Neutrophil (primary cell): ENCODE results near the gene SLC2A5.

Experiments
- H3K27ac ChIP-seq: fragments of 200-600 bp; sonication (generic); 2 replicates; pipeline ENCODE4 v1.5.1; 2016; ENCODE audit warnings: mild to moderate bottlenecking, moderate library complexity
- H3K27me3 ChIP-seq: fragments of 200-600 bp; sonication (generic); 2 replicates; pipeline ENCODE4 v1.6.0; 2016; ENCODE audit warnings: mild to moderate bottlenecking
- H3K36me3 ChIP-seq: fragments of 200-600 bp; sonication (generic); 2 replicates; pipeline ENCODE4 v1.5.1; 2017
- H3K4me1 ChIP-seq, 2 experiments: fragments of 200-600 bp in 1 of 2; sonication (generic) in 1 of 2; 1 replicate in 1 of 2; 2 replicates in 1 of 2; pipeline versions ENCODE4 v1.5.1 to v1.6.1; 2013 to 2016; ENCODE audit warnings: low read depth in 1 of 2, low read length in 1 of 2, mild to moderate bottlenecking in 1 of 2, moderate library complexity in 1 of 2; ENCODE audit not compliant: control insufficient read depth in 1 of 2, insufficient read depth in 1 of 2
- H3K4me3 ChIP-seq, 2 experiments: fragments of 200-600 bp in 1 of 2; sonication (generic) in 1 of 2; 1 replicate in 1 of 2; 2 replicates in 1 of 2; pipeline ENCODE4 v1.5.1; 2013 to 2016; ENCODE audit warnings: low read depth in 1 of 2, low read length in 1 of 2, mild to moderate bottlenecking in 1 of 2, moderate library complexity in 1 of 2
- H3K9me3 ChIP-seq: fragments of 200-600 bp; sonication (generic); 2 replicates; pipeline ENCODE4 v1.5.1; 2016
- CTCF ChIP-seq: fragments of 200-600 bp; sonication (generic); IDR thresholded peaks from 2 replicates; pipeline ENCODE4 v1.5.1; 2016; ENCODE audit warnings: antibody characterized with exemption

SLC2A5 gene

DNA sequence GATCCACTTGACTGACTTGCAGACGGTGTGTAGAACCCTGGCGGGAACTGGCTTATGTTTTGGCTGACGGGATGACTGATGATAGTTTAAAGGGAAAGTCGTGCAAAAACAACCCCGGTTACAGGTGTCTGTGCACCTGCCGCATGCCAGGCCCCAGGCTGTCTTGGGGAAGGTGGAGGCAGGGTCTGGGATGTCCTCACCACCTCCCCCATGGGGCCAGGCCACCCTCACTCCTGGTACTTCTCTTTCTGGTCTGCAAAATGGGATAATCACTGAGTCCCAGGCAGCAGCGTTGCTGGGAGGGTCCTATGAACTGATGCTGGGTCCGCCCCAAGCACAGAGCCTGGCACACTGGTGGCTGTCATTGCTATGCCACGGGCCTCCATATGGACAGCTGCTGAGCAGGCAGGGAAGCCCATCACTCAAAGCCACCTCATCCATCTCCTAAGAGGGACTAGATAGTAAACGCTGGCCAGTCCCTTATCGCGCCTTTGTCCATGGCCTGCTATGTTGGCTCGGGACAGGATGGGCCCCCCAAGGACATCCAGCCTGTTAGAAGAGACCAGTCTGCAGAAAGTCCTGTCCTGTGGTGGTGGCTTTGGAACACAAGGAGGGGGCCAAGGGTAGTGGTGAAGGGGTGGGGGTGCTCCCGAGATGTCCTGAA lies 28.2 kb downstream of the SLC2A5 start:
- H3K27ac ChIP-seq: no peak overlapping the region
- H3K4me1 ChIP-seq: no peaks in the 10 kb centered on the region
- H3K36me3 ChIP-seq: peaks cover 75% of the 10 kb centered on the region
- H3K4me3 ChIP-seq: no peak overlapping the region
- no peak for TF ChIP-seq CTCF
- H3K27me3 ChIP-seq: no peaks in the 10 kb centered on the region
- no peaks in the 10 kb centered on the region for H3K9me3 ChIP-seq

DNA sequence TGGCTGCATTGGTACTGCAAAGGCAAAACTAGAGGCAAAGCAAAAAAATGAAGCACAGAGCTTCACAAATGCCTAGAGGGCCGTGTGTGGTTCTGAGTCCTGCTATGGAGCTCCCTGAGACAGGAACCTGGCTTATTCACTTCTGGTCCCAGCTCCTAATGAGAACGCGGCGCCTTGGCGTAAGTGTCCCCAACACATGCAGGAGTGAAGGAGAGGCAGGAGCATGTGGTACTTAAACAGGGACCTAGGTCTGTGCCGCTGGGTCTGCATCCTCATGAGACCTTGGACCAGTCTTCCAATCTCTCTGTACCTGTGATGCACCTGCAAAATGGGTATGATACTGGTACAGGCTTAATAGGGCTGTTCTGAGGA lies 28.8 kb downstream of the SLC2A5 start:
- no peak overlapping the region for H3K27ac ChIP-seq
- no peak overlapping the region for H3K4me3 ChIP-seq
- no peaks in the 10 kb centered on the region for H3K27me3 ChIP-seq
- H3K36me3 ChIP-seq: peaks cover 70% of the 10 kb centered on the region
- TF ChIP-seq CTCF: no peak
- H3K4me1 ChIP-seq: no peaks in the 10 kb centered on the region
- H3K9me3 ChIP-seq: no peaks in the 10 kb centered on the region

GRCh38 chr1:9039761-9040658 lies 29.4 kb downstream of the SLC2A5 start:
- peaks cover 70% of the 10 kb centered on the region for H3K36me3 ChIP-seq
- no peak for TF ChIP-seq CTCF
- peaks cover 3% of the 10 kb centered on the region for H3K9me3 ChIP-seq
- no peak overlapping the region for H3K4me3 ChIP-seq
- no peaks in the 10 kb centered on the region for H3K4me1 ChIP-seq
- H3K27me3 ChIP-seq: no peaks in the 10 kb centered on the region
- no peak overlapping the region for H3K27ac ChIP-seq

DNA sequence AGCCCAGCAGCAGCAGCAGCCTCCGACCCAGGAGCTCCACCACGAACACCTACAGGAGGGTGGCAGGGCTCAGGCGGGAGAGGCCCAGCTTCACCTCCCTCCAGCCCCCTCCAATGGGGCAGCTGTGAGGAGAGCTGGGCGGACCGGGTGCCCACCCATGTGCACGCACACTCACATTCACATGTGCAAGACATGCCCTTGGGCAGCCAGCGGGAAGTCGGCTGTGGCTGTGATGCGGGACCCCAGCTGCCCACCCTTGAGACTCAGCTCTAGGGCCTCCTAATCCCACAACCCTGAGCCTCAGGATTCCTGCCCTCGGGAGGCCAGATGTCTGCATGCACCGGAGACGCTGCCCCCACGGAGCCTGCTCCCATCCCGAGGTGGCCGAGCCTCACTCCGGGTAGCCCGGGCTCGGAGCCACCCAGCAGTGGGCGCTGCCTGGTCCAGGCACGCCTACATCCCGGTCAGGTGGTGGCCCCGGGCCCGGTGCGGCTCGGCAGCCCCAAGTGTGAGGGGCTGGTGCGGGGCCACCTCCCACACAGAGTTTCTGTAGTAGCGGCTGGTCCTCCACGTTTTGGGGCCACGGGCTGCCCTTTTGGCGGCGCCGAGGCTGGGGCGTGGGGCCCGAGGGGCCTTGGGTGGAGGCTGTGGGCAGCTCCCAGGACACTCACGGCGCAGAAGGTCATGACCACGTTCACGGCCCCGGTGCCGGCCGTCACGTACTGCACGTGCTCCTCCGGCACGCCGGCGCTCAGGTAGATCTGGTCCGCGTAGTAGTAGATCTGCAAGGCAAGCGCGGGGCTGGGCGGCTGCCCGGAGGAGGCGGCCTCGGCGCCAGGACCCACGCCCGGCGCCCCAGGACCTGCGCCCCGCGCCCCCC lies 30.3 kb downstream of the SLC2A5 start:
- Histone ChIP-seq H3K9me3 (peaks cover 4% of the 10 kb centered on the region), H3K27me3 (no peaks in the 10 kb centered on the region), H3K36me3 (peaks cover 66% of the 10 kb centered on the region), H3K27ac (no peak overlapping the region), H3K4me1 (no peaks in the 10 kb centered on the region), H3K4me3 (no peak overlapping the region)
- TF ChIP-seq CTCF: no peak

- H3K4me1 ChIP-seq: no peaks in the 10 kb centered on the region
- H3K36me3 ChIP-seq: peaks cover 65% of the 10 kb centered on the region
- no peak overlapping the region for H3K4me3 ChIP-seq
- peaks cover 4% of the 10 kb centered on the region for H3K9me3 ChIP-seq
- no peaks in the 10 kb centered on the region for H3K27me3 ChIP-seq
- TF ChIP-seq CTCF: no peak
- no peak overlapping the region for H3K27ac ChIP-seq
Measured at GRCh38 chr1:9038338-9038650, 31.1 kb downstream of the SLC2A5 start.
